Panc1 (cell line): Measurements from ENCODE around the gene PLSCR3. TPM values are rescaled to one million over a fixed set of nuclear protein-coding genes. Genes with fewer than 3 reads are reported as not detected.

Experiments
- ATAC-seq: fragments of 200-7000 bp; cut with Tn5 transposase; 2 replicates; pipeline ENCODE4 v1.9.1; 2020; ENCODE audit warnings: mild to moderate bottlenecking, moderate library complexity
- BruUV-seq: library from RNA; stranded (reverse); fragments of 400-500 nt; replicated peaks from 2 replicates; lab custom pipeline; 2021; lab: Mats Ljungman, UMichigan
- CTCF ChIA-PET: fragments of 300-600 bp; sonication (Branson Sonifier 250); formaldehyde crosslinking; loops from one replicate; lab custom pipeline; 2022; ENCODE audit warnings: antibody characterized with exemption; lab: Charles Lee
- POLR2A ChIA-PET: fragments of 300-600 bp; sonication (Branson Sonifier 250); formaldehyde crosslinking; loops from one replicate; lab custom pipeline; 2022; ENCODE audit warnings: antibody characterized with exemption; lab: Charles Lee
- DNase-seq: peaks from one replicate; pipeline ENCODE4 v3.0.0-alpha.2; 2010; ENCODE audit warnings: low read depth, low spot score
- H3K27ac ChIP-seq: 2 replicates; pipeline ENCODE4 v1.5.1; 2011; ENCODE audit warnings: mild to moderate bottlenecking, low read length, inconsistent platforms
- H3K27me3 ChIP-seq: fragments of 200-500 bp; sonication (Bioruptor generic); 2 replicates; pipeline ENCODE4 v1.6.0; 2014; ENCODE audit warnings: low read length, inconsistent platforms; ENCODE audit not compliant: control insufficient read depth, insufficient read depth
- H3K36me3 ChIP-seq: fragments of 200-500 bp; sonication (Bioruptor generic); 2 replicates; pipeline ENCODE4 v1.5.1; 2014; ENCODE audit warnings: inconsistent platforms, mild to moderate bottlenecking, low read length, moderate library complexity; ENCODE audit not compliant: control insufficient read depth, insufficient read depth
- H3K4me1 ChIP-seq: 2 replicates; pipeline ENCODE4 v1.5.1; 2011; ENCODE audit warnings: inconsistent platforms, mild to moderate bottlenecking, low read length, moderate library complexity; ENCODE audit not compliant: control insufficient read depth, insufficient read depth
- H3K4me3 ChIP-seq, 2 experiments: 2 replicates each; pipeline ENCODE4 v1.5.1; 2011 to 2012; ENCODE audit warnings: low read depth in 2 of 2, low read length in 2 of 2, mild to moderate bottlenecking in 2 of 2, inconsistent platforms in 1 of 2, moderate library complexity in 1 of 2
- H3K9me3 ChIP-seq: fragments of 200-500 bp; sonication (Bioruptor generic); 2 replicates; pipeline ENCODE4 v1.5.1; 2014; ENCODE audit warnings: low read depth, mild to moderate bottlenecking, inconsistent platforms, low read length, moderate library complexity; ENCODE audit not compliant: control insufficient read depth, insufficient read depth
- POLR2AphosphoS5 ChIP-seq: IDR thresholded peaks from 2 replicates; pipeline ENCODE4 v1.6.1; 2012; ENCODE audit warnings: mild to moderate bottlenecking, low read depth, low read length, moderate library complexity
- SIN3A ChIP-seq: IDR thresholded peaks from 2 replicates; pipeline ENCODE4 v1.6.1; 2012; ENCODE audit warnings: low read depth, mild to moderate bottlenecking, low read length, moderate library complexity, borderline replicate concordance; ENCODE audit not compliant: insufficient read depth
- TCF7L2 ChIP-seq: IDR thresholded peaks from 2 replicates; pipeline ENCODE4 v1.6.1; 2011; ENCODE audit warnings: mild to moderate bottlenecking, low read depth, low read length, inconsistent platforms
- in situ Hi-C: cut with HindIII; loops from 2 replicates; pipeline ENCODE4 v1.10.0; 2016; ENCODE audit warnings: low sequenced_read_pairs, low pct_unique_long_range_greater_than_20kb
- intact Hi-C: fragments of 100-400 bp; cut with micrococcal nuclease; formaldehyde crosslinking; loops from one replicate; pipeline ENCODE4 v1.10.0; 2022; ENCODE audit not compliant: unreplicated experiment
- total RNA-seq: library from RNA; stranded (reverse); gene quantifications from one replicate; pipeline ENCODE4 v1.2.1, GENCODE V29; 2021; ENCODE audit not compliant: unreplicated experiment
- TF ChIP-seq, protein P1 (sequence below): fragments of 450-650 bp; IDR thresholded peaks from 2 replicates; pipeline ENCODE4 v1.5.1; 2017; ENCODE audit warnings: mild to moderate bottlenecking
- TF ChIP-seq, protein P2 (sequence below), 2 experiments: IDR thresholded peaks; 2 replicates each; pipeline ENCODE4 v1.6.1; 2011 to 2012; ENCODE audit warnings: low read depth in 2 of 2, control low read depth in 1 of 2, low read length in 1 of 2, mild to moderate bottlenecking in 1 of 2, moderate library complexity in 1 of 2; ENCODE audit not compliant: insufficient read depth in 1 of 2

The PLSCR3 gene
- total RNA-seq, 1 experiment from 2014 or later: 32.0 TPM

DNA sequence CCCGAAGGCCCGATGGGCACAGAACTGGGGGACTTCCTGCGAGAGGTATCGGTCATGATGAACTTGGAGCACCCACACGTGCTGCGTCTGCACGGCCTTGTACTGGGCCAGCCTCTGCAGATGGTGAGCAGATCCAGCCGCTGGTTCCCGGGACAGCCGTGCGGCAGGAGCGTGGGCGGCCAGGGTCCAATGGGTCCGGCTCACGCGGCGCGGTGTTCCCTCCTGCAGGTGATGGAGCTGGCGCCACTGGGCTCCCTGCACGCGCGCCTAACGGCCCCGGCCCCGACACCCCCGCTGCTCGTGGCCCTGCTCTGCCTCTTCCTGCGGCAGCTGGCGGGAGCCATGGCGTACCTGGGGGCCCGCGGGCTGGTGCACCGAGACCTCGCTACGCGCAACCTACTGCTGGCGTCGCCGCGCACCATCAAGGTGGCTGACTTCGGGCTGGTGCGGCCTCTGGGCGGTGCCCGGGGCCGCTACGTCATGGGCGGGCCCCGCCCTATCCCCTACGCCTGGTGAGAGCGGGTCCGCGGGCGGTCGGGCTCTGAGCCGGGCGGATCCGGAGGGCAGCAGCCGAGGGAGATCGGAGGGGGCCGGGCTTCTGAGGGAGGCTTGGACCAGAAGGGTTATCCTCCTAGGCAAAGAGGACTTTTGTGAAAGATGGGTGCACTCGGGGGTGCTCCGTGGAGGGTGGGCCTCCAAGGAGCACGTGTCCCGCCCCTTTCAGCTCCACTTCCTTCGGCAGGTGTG is 10.4 kb downstream of the PLSCR3 start:
- Histone ChIP-seq H3K36me3 (peaks cover 2% of the 10 kb centered on the region; the same call in 1 of the 2 replicates), H3K9me3 (peaks cover 3% of the 10 kb centered on the region; the same call in 1 of the 2 replicates), H3K27me3 (no peaks in the 10 kb centered on the region), H3K27ac (no peak overlapping the region), H3K4me1 (no peaks in the 10 kb centered on the region), H3K4me3 (no peak overlapping the region)
- ChIA-PET CTCF (interaction anchor here (0.6 kb wide), 1 partner anchor 378 kb away, joined by 3 read pairs; no protein-coding TSS in a partner anchor), POLR2A (interaction anchor here (0.6 kb wide), 1 partner anchor 100 kb away, joined by 9 read pairs; the partner anchor contains the start of gene POLR2A)
- in situ Hi-C loops (no loop called here), intact Hi-C loops (no loop called here)
- BruUV-seq: no TSS peak
- DNase-seq (no peak), ATAC-seq (no peak)
- no peak for TF ChIP-seq TCF7L2

DNA sequence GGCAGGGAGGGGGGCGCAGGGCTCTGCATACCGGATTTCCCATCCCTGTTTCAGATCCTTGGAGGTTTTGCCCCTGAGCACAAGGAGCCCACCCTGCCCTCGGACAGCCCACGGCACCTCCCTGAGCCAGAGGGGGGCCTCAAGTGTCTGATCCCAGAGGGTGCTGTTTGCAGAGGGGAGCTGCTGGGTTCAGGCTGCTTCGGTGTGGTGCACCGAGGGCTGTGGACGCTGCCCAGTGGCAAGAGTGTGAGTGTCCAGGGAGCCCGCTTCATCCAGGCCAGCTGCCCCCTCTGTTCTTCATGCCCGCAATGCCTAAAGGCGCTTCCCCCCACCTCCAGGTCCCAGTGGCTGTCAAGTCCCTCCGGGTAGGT is 11.0 kb downstream of the PLSCR3 start:
- H3K9me3 ChIP-seq: peaks cover 3% of the 10 kb centered on the region; the same call in 1 of the 2 replicates
- DNase-seq (no peak), ATAC-seq (no peak)
- no peaks in the 10 kb centered on the region for H3K4me1 ChIP-seq
- intact Hi-C loops (no loop called here), in situ Hi-C loops (no loop called here)
- TF ChIP-seq POLR2AphosphoS5 (no peak), TCF7L2 (no peak), SIN3A (no peak)
- TF ChIP-seq, protein P1, sequence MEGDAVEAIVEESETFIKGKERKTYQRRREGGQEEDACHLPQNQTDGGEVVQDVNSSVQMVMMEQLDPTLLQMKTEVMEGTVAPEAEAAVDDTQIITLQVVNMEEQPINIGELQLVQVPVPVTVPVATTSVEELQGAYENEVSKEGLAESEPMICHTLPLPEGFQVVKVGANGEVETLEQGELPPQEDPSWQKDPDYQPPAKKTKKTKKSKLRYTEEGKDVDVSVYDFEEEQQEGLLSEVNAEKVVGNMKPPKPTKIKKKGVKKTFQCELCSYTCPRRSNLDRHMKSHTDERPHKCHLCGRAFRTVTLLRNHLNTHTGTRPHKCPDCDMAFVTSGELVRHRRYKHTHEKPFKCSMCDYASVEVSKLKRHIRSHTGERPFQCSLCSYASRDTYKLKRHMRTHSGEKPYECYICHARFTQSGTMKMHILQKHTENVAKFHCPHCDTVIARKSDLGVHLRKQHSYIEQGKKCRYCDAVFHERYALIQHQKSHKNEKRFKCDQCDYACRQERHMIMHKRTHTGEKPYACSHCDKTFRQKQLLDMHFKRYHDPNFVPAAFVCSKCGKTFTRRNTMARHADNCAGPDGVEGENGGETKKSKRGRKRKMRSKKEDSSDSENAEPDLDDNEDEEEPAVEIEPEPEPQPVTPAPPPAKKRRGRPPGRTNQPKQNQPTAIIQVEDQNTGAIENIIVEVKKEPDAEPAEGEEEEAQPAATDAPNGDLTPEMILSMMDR: no peak
- TF ChIP-seq, protein P2, sequence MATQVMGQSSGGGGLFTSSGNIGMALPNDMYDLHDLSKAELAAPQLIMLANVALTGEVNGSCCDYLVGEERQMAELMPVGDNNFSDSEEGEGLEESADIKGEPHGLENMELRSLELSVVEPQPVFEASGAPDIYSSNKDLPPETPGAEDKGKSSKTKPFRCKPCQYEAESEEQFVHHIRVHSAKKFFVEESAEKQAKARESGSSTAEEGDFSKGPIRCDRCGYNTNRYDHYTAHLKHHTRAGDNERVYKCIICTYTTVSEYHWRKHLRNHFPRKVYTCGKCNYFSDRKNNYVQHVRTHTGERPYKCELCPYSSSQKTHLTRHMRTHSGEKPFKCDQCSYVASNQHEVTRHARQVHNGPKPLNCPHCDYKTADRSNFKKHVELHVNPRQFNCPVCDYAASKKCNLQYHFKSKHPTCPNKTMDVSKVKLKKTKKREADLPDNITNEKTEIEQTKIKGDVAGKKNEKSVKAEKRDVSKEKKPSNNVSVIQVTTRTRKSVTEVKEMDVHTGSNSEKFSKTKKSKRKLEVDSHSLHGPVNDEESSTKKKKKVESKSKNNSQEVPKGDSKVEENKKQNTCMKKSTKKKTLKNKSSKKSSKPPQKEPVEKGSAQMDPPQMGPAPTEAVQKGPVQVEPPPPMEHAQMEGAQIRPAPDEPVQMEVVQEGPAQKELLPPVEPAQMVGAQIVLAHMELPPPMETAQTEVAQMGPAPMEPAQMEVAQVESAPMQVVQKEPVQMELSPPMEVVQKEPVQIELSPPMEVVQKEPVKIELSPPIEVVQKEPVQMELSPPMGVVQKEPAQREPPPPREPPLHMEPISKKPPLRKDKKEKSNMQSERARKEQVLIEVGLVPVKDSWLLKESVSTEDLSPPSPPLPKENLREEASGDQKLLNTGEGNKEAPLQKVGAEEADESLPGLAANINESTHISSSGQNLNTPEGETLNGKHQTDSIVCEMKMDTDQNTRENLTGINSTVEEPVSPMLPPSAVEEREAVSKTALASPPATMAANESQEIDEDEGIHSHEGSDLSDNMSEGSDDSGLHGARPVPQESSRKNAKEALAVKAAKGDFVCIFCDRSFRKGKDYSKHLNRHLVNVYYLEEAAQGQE (IDR thresholded peaks at IDR 0.05; ENCODE audit: insufficient read depth in 1 of 2, low read depth in 2 of 2, low read length in 1 of 2): no peak
- no peak overlapping the region for H3K4me3 ChIP-seq
- H3K36me3 ChIP-seq: peaks cover 2% of the 10 kb centered on the region; the same call in 1 of the 2 replicates
- ChIA-PET POLR2A (no interaction called here), CTCF (interaction anchor here (0.6 kb wide), 1 partner anchor 378 kb away, joined by 3 read pairs; no protein-coding TSS in a partner anchor)
- H3K27ac ChIP-seq: no peak overlapping the region
- BruUV-seq: TSS peak; percentile 58
- H3K27me3 ChIP-seq: no peaks in the 10 kb centered on the region

DNA sequence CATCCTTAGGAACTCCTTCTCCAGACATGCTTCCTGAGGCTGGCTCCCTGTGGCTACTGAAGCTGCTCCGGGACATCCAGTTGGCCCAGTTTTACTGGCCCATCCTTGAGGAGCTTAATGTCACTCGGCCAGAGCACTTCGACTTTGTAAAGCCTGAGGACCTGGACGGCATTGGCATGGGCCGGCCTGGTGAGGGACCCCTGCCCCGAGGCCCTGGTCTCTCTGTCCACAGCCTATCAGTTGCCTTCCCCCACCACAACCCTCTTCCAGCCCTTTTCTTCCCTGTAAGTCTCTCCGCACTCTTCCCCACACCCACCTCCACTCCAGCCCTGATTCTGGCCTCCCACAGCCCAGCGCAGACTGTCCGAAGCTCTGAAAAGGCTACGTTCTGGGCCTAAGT is 11.4 kb downstream of the PLSCR3 start:
- ATAC-seq: no peak
- CTCF ChIA-PET: no interaction called here

More for the DNA sequence above, 11.4 kb downstream of the PLSCR3 start:
- Histone ChIP-seq H3K9me3 (peaks cover 3% of the 10 kb centered on the region; the same call in 1 of the 2 replicates), H3K36me3 (peaks cover 2% of the 10 kb centered on the region; the same call in 1 of the 2 replicates), H3K27ac (no peak overlapping the region), H3K4me3 (no peak overlapping the region), H3K4me1 (no peaks in the 10 kb centered on the region), H3K27me3 (no peaks in the 10 kb centered on the region)
- POLR2A ChIA-PET: no interaction called here
- TF ChIP-seq, protein P1: no peak
- no peak for TF ChIP-seq POLR2AphosphoS5
- TF ChIP-seq, protein P2 (IDR thresholded peaks at IDR 0.05; ENCODE audit: insufficient read depth in 1 of 2, low read depth in 2 of 2, low read length in 1 of 2): no peak
- no peak for TF ChIP-seq TCF7L2
- TF ChIP-seq SIN3A: no peak
- no peak for DNase-seq
- in situ Hi-C loops (no loop called here), intact Hi-C loops (no loop called here)
- BruUV-seq: no TSS peak
